IMR-90 (cell line): ENCODE results near the gene MFAP3L. TPM values are rescaled to one million over a fixed set of nuclear protein-coding genes. Genes with fewer than 3 reads are reported as not detected.

Source experiments
- ATAC-seq: fragments of 200-7000 bp; cut with Tn5 transposase; 2 replicates; pipeline ENCODE4 v1.9.1; 2020; ENCODE audit warnings: low read depth, mild to moderate bottlenecking, moderate library complexity
- BruUV-seq: library from RNA; stranded (reverse); fragments of 400-500 nt; replicated peaks from 2 replicates; lab custom pipeline; 2021; lab: Mats Ljungman, UMichigan
- CTCF ChIA-PET: fragments of 300-600 bp; formaldehyde crosslinking; extraction: SDS; loops from one replicate; lab custom pipeline; 2021; ENCODE audit warnings: antibody characterized with exemption; lab: Yijun Ruan, JAX
- POLR2A ChIA-PET: fragments of 300-600 bp; sonication (Branson Sonifier 250); formaldehyde crosslinking; loops from one replicate; lab custom pipeline; 2022; ENCODE audit warnings: antibody characterized with exemption; ENCODE audit not compliant: unreplicated experiment; lab: Charles Lee
- DNase-seq: peaks from one replicate; pipeline ENCODE4 v3.0.0; 2013
- H2AFZ ChIP-seq: replicated peaks from 2 replicates; pipeline ENCODE3; 2013; ENCODE audit warnings: low read length, mild to moderate bottlenecking; ENCODE audit not compliant: poor library complexity
- H2AK5ac ChIP-seq: 2 replicates; pipeline ENCODE4 v1.6.1; 2013; ENCODE audit warnings: low read depth, low read length, inconsistent platforms
- H2AK9ac ChIP-seq: replicated peaks from 2 replicates; pipeline ENCODE3; 2013; ENCODE audit warnings: mild to moderate bottlenecking, low read depth, low read length, moderate library complexity; ENCODE audit not compliant: poor library complexity
- H2BK120ac ChIP-seq: 2 replicates; pipeline ENCODE4 v1.6.1; 2013; ENCODE audit warnings: low read depth, low read length, inconsistent platforms
- H2BK15ac ChIP-seq: 3 replicates; pipeline ENCODE4 v1.6.1; 2013; ENCODE audit warnings: low read depth, low read length, inconsistent platforms
- H2BK20ac ChIP-seq: 2 replicates; pipeline ENCODE4 v1.6.1; 2013; ENCODE audit warnings: low read depth, mild to moderate bottlenecking, inconsistent platforms, low read length, moderate library complexity
- H2BK5ac ChIP-seq: 2 replicates; pipeline ENCODE4 v1.6.1; 2013; ENCODE audit warnings: mild to moderate bottlenecking, low read depth, low read length, inconsistent platforms; ENCODE audit not compliant: poor library complexity, severe bottlenecking
- H3K14ac ChIP-seq: replicated peaks from 2 replicates; pipeline ENCODE4 v1.6.1; 2013; ENCODE audit warnings: low read depth, low read length, inconsistent platforms
- H3K18ac ChIP-seq: 2 replicates; pipeline ENCODE4 v1.6.1; 2013; ENCODE audit warnings: low read depth, low read length, control low read depth
- H3K23ac ChIP-seq: 2 replicates; pipeline ENCODE4 v1.6.1; 2013; ENCODE audit warnings: low read depth, low read length, inconsistent platforms
- H3K27ac ChIP-seq: 2 replicates; pipeline ENCODE4 v1.5.1; 2013; ENCODE audit warnings: mild to moderate bottlenecking, control low read depth, low read length; ENCODE audit not compliant: insufficient read depth
- H3K27me3 ChIP-seq: 2 replicates; pipeline ENCODE4 v1.6.1; 2013; ENCODE audit warnings: low read length; ENCODE audit not compliant: control insufficient read depth, insufficient read depth
- H3K36me3 ChIP-seq: 2 replicates; pipeline ENCODE4 v1.6.1; 2013; ENCODE audit warnings: low read length, mixed read lengths; ENCODE audit not compliant: control insufficient read depth, insufficient read depth
- H3K4ac ChIP-seq: 2 replicates; pipeline ENCODE4 v1.6.1; 2013; ENCODE audit warnings: low read depth, low read length, inconsistent platforms
- H3K4me1 ChIP-seq: 2 replicates; pipeline ENCODE4 v1.6.1; 2013; ENCODE audit warnings: low read length, mixed read lengths; ENCODE audit not compliant: control insufficient read depth, insufficient read depth
- H3K4me2 ChIP-seq: 2 replicates; pipeline ENCODE4 v1.6.1; 2013; ENCODE audit warnings: low read depth, mild to moderate bottlenecking, control low read depth, low read length, moderate library complexity
- H3K4me3 ChIP-seq: 2 replicates; pipeline ENCODE4 v1.5.1; 2013; ENCODE audit warnings: low read depth, mild to moderate bottlenecking, control low read depth, low read length, moderate library complexity; ENCODE audit not compliant: insufficient read depth
- H3K56ac ChIP-seq: 2 replicates; pipeline ENCODE4 v1.6.1; 2013; ENCODE audit warnings: low read length, inconsistent platforms; ENCODE audit not compliant: insufficient read depth; ENCODE audit errors: extremely low read depth
- H3K79me1 ChIP-seq, 2 experiments: 2 replicates each; pipeline ENCODE4 v1.6.1; 2013; ENCODE audit warnings: low read length in 2 of 2, inconsistent platforms in 1 of 2, low read depth in 1 of 2
- H3K9ac ChIP-seq: 2 replicates; pipeline ENCODE4 v1.6.1; 2013; ENCODE audit warnings: low read depth, low read length, control low read depth
- H3K9me1 ChIP-seq: 2 replicates; pipeline ENCODE4 v1.6.1; 2013; ENCODE audit warnings: low read length, inconsistent platforms; ENCODE audit not compliant: insufficient read depth
- H3K9me3 ChIP-seq: 2 replicates; pipeline ENCODE4 v1.6.1; 2013; ENCODE audit warnings: low read length; ENCODE audit not compliant: control insufficient read depth, insufficient read depth
- H4K20me1 ChIP-seq: 2 replicates; pipeline ENCODE4 v1.6.1; 2013; ENCODE audit warnings: low read length, inconsistent platforms; ENCODE audit not compliant: insufficient read depth
- H4K5ac ChIP-seq: 2 replicates; pipeline ENCODE4 v1.6.1; 2013; ENCODE audit warnings: mild to moderate bottlenecking, low read depth, low read length, control low read depth
- H4K8ac ChIP-seq, 2 experiments: 2 replicates each; pipeline ENCODE4 v1.6.1; 2013; ENCODE audit warnings: low read depth in 2 of 2, low read length in 2 of 2, control low read depth in 1 of 2, inconsistent platforms in 1 of 2
- H4K91ac ChIP-seq: 2 replicates; pipeline ENCODE4 v1.6.1; 2013; ENCODE audit warnings: low read depth, low read length, inconsistent platforms; ENCODE audit not compliant: insufficient read depth
- BHLHE40 ChIP-seq: fragments of 150-350 bp; IDR thresholded peaks from 2 replicates; pipeline ENCODE4 v1.6.1; 2016; ENCODE audit warnings: mild to moderate bottlenecking, low read depth, low read length
- ELK1 ChIP-seq: fragments of 150-350 bp; IDR thresholded peaks from 2 replicates; pipeline ENCODE4 v1.6.1; 2016; ENCODE audit warnings: low read depth, mild to moderate bottlenecking, low read length, moderate library complexity, borderline replicate concordance
- FOS ChIP-seq: fragments of 150-350 bp; IDR thresholded peaks from 2 replicates; pipeline ENCODE4 v1.6.1; 2016; ENCODE audit warnings: low read depth, low read length
- MAFK ChIP-seq: IDR thresholded peaks from 2 replicates; pipeline ENCODE4 v1.6.1; 2012; ENCODE audit warnings: low read depth, low read length, improper control_type of control experiment
- POLR2A ChIP-seq: IDR thresholded peaks from 2 replicates; pipeline ENCODE4 v1.6.1; 2012; ENCODE audit warnings: mild to moderate bottlenecking, low read depth, low read length
- RFX5 ChIP-seq: IDR thresholded peaks from 2 replicates; pipeline ENCODE4 v1.8.0; 2012; ENCODE audit warnings: low read depth, mild to moderate bottlenecking, low read length, moderate library complexity
- SMC3 ChIP-seq: fragments of 150-350 bp; IDR thresholded peaks from 2 replicates; pipeline ENCODE4 v1.6.1; 2016; ENCODE audit warnings: low read depth, mild to moderate bottlenecking, antibody characterized with exemption, low read length, moderate library complexity
- WGBS, 2 experiments: methylation state at CpG; one replicate each; pipeline versions ENCODE4 v1.1.5 to v1.1.7; 2013; ENCODE audit warnings: missing lambda C conversion rate in 2 of 2; ENCODE audit not compliant: insufficient read length in 1 of 2; ENCODE audit errors: extremely low coverage in 2 of 2; 5-methylcytosine and 5-hydroxymethylcytosine counted together
- dilution Hi-C: fragments of 300-500 bp; cut with HindIII; formaldehyde crosslinking; loops from one replicate; pipeline ENCODE4 v1.14.3; 2018; ENCODE audit warnings: low sequenced_read_pairs; ENCODE audit not compliant: unreplicated experiment
- in situ Hi-C: fragments of 300-500 bp; cut with MboI; formaldehyde crosslinking; loops from 3 replicates; pipeline ENCODE4 v1.14.3; 2019; ENCODE audit warnings: low sequenced_read_pairs, inconsistent platforms, mixed read lengths
- intact Hi-C: fragments of 100-400 bp; cut with micrococcal nuclease; formaldehyde crosslinking; loops from 2 replicates; pipeline ENCODE4 v1.10.0; 2022
- polyA plus RNA-seq, 3 experiments: library from polyadenylated mRNA; depleted of rRNA; stranded (reverse); fragments of >200 nt; gene quantifications; 2 replicates each; pipeline ENCODE4 v1.2.3, GENCODE V29; 2012; ENCODE audit warnings: low replicate concordance in 1 of 3
- total RNA-seq: library from RNA; depleted of rRNA; stranded (reverse); fragments of >200 nt; gene quantifications from 2 replicates; pipeline ENCODE4 v1.2.3, GENCODE V29; 2012

The MFAP3L gene
- total and polyA plus RNA-seq, 2 of the 4 experiments (the other 2 are of a cell fraction), result 0.22 to 0.36 TPM

DNA sequence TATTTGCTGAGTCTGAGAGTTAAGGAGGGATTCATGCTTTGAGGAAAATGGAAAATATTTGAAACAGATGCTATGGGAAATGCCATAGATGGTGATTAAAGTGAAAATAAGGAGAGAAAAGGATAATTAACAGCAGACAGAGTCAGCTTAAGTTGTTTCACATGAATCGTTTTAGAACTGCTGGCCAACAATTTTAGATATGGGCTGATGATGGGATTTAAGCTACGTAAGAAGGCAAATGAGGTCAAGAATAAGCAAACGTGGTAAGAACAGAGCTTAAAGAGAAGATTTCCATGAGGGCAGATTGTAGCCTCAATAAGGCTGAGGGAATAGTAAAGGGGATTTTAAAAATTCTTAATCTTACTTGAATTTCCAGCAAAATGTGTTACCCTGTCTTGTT lies 77.9 kb downstream of the MFAP3L start:
- no peak overlapping the region for H3K56ac ChIP-seq
- H3K23ac ChIP-seq, result no peak overlapping the region
- WGBS, 2 experiments, result 30% methylated on average over 2 of the region's 3 CpGs; no CpG with 5 or more reads in 1 of the 2 experiments
- H2AFZ ChIP-seq, result no peak overlapping the region
- H3K18ac ChIP-seq, result no peak overlapping the region
- no peaks in the 10 kb centered on the region for H3K27me3 ChIP-seq
- H3K14ac ChIP-seq, result no peak overlapping the region
- no peak overlapping the region for H2BK15ac ChIP-seq
- H4K5ac ChIP-seq, result no peak overlapping the region
- no TSS peak for BruUV-seq
- H4K8ac ChIP-seq, result no peak overlapping the region
- no peak overlapping the region for H2BK120ac ChIP-seq
- no peaks in the 10 kb centered on the region for H3K4me1 ChIP-seq
- dilution Hi-C loops (no loop called here), in situ Hi-C loops (no loop called here), intact Hi-C loops (no loop called here)
- H3K9me3 ChIP-seq, result no peaks in the 10 kb centered on the region
- TF ChIP-seq FOS, result no peak
- TF ChIP-seq MAFK, result no peak
- no peak for TF ChIP-seq SMC3
- TF ChIP-seq BHLHE40, result no peak
- TF ChIP-seq ELK1, result no peak
- TF ChIP-seq POLR2A, result no peak
- TF ChIP-seq RFX5, result no peak
- no peak overlapping the region for H4K91ac ChIP-seq
- no peaks in the 10 kb centered on the region for H4K20me1 ChIP-seq
- ATAC-seq (no peak), DNase-seq (no peak)
- CTCF ChIA-PET, result no interaction called here
- no peak overlapping the region for H3K4ac ChIP-seq
- H2BK5ac ChIP-seq, result no peak overlapping the region
- H2AK5ac ChIP-seq, result no peak overlapping the region
- H3K36me3 ChIP-seq, result no peaks in the 10 kb centered on the region
- no peak overlapping the region for H3K9ac ChIP-seq
- H3K4me3 ChIP-seq, result no peak overlapping the region
- H2BK20ac ChIP-seq, result no peak overlapping the region
- no peak overlapping the region for H2AK9ac ChIP-seq
- no peaks in the 10 kb centered on the region for H3K9me1 ChIP-seq
- H3K79me1 ChIP-seq, result no peaks in the 10 kb centered on the region
- no peak overlapping the region for H3K27ac ChIP-seq
- no peak overlapping the region for H3K4me2 ChIP-seq
- POLR2A ChIA-PET, result no interaction called here
